Hepatocyte (in vitro differentiated cells): ENCODE data around the gene C6.

Experiments used
- EZH2phosphoT487 ChIP-seq: fragments of 200-600 bp; sonication (generic); IDR thresholded peaks from one replicate; pipeline ENCODE4 v1.6.1; 2018; ENCODE audit warnings: antibody characterized with exemption, mild to moderate bottlenecking, low read depth, moderate library complexity; ENCODE audit not compliant: unreplicated experiment, severe bottlenecking
- TF ChIP-seq, protein P1 (sequence below): fragments of 200-600 bp; sonication (generic); IDR thresholded peaks from 2 replicates; pipeline ENCODE4 v1.5.1; 2016; ENCODE audit warnings: antibody characterized with exemption, mild to moderate bottlenecking; ENCODE audit not compliant: poor library complexity

- TF ChIP-seq, protein P1, sequence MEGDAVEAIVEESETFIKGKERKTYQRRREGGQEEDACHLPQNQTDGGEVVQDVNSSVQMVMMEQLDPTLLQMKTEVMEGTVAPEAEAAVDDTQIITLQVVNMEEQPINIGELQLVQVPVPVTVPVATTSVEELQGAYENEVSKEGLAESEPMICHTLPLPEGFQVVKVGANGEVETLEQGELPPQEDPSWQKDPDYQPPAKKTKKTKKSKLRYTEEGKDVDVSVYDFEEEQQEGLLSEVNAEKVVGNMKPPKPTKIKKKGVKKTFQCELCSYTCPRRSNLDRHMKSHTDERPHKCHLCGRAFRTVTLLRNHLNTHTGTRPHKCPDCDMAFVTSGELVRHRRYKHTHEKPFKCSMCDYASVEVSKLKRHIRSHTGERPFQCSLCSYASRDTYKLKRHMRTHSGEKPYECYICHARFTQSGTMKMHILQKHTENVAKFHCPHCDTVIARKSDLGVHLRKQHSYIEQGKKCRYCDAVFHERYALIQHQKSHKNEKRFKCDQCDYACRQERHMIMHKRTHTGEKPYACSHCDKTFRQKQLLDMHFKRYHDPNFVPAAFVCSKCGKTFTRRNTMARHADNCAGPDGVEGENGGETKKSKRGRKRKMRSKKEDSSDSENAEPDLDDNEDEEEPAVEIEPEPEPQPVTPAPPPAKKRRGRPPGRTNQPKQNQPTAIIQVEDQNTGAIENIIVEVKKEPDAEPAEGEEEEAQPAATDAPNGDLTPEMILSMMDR, result no peak
- no peak for TF ChIP-seq EZH2phosphoT487
Observed at GRCh38 chr5:41218929-41219657, 5.8 kb upstream of the C6 start.
